HepG2 (cell line): ENCODE measurements around the gene NEU1. TPM values are rescaled to one million over a fixed set of nuclear protein-coding genes. Genes with fewer than 3 reads are reported as not detected.

Experiments used
- ATAC-seq: fragments of 200-7000 bp; cut with Tn5 transposase; 3 replicates; pipeline ENCODE4 v1.9.1; 2020; ENCODE audit warnings: mild to moderate bottlenecking, moderate library complexity
- BruUV-seq: library from RNA; stranded (reverse); fragments of 400-500 nt; replicated peaks from 2 replicates; lab custom pipeline; 2021; lab: Mats Ljungman, UMichigan
- CTCF ChIA-PET: fragments of 300-600 bp; formaldehyde crosslinking; extraction: SDS; loops from one replicate; lab custom pipeline; 2021; ENCODE audit warnings: low total read pairs, inconsistent platforms, low intra/inter-chr PET ratio; lab: Yijun Ruan, JAX
- POLR2A ChIA-PET: fragments of 350-600 bp; sonication (Branson Sonifier 250); formaldehyde crosslinking; loops from one replicate; lab custom pipeline; 2020; ENCODE audit warnings: antibody characterized with exemption, inconsistent platforms; lab: Yijun Ruan, JAX
- DNase-seq: peaks from one replicate; pipeline ENCODE4 v3.0.0-alpha.2; 2015; ENCODE audit warnings: low spot score
- FAIRE-seq: peaks from 3 replicates; lab custom pipeline; 2011; peaks lifted over from hg19 to GRCh38; lab: Jason Lieb, UNC
- H2AFZ ChIP-seq: one replicate; pipeline ENCODE4 v1.6.1; 2011; ENCODE audit warnings: low read length, inconsistent platforms
- H3K27ac ChIP-seq: fragments of 300-600 bp; 3 replicates; pipeline ENCODE4 v1.8.0; 2011; ENCODE audit warnings: mixed run types, mild to moderate bottlenecking, mixed read lengths, low read length, inconsistent platforms; ENCODE audit not compliant: insufficient read depth; ENCODE audit errors: extremely low read length
- H3K27me3 ChIP-seq, 2 experiments: fragments of 200-600 bp in 1 of 2; 2 replicates in 1 of 2; 3 replicates in 1 of 2; pipeline versions ENCODE4 v1.6.0 to v1.8.0; 2011; ENCODE audit warnings: low read length in 2 of 2, mild to moderate bottlenecking in 2 of 2, moderate library complexity in 2 of 2, inconsistent platforms in 1 of 2; ENCODE audit not compliant: insufficient read depth in 2 of 2, control insufficient read depth in 1 of 2
- H3K36me3 ChIP-seq, 2 experiments: fragments of 200-600 bp in 1 of 2; replicated peaks in 1 of 2; 2 replicates in 1 of 2; 3 replicates in 1 of 2; pipeline versions ENCODE4 v1.5.1 to v1.8.0; 2011; ENCODE audit warnings: low read length in 2 of 2, inconsistent platforms in 1 of 2; ENCODE audit not compliant: insufficient read depth in 2 of 2, control insufficient read depth in 1 of 2
- H3K4me1 ChIP-seq: 2 replicates; pipeline ENCODE4 v1.5.1; 2012; ENCODE audit warnings: low read length, inconsistent platforms; ENCODE audit not compliant: insufficient read depth
- H3K4me2 ChIP-seq: 2 replicates; pipeline ENCODE4 v1.6.0; 2011; ENCODE audit warnings: low read depth, low read length, inconsistent platforms
- H3K4me3 ChIP-seq, 3 experiments: fragments of 200-600 bp in 1 of 3; sonication (generic), shearing (Covaris generic) in 1 of 3; replicated peaks in 1 of 3; 2 replicates each; pipeline ENCODE4 v1.5.1; 2011 to 2016; ENCODE audit warnings: low read length in 3 of 3, inconsistent platforms in 2 of 3, low read depth in 2 of 3, mild to moderate bottlenecking in 2 of 3, control low read depth in 1 of 3, mixed read lengths in 1 of 3; ENCODE audit not compliant: insufficient read depth in 1 of 3
- H3K79me2 ChIP-seq: one replicate; pipeline ENCODE4 v1.6.1; 2011; ENCODE audit warnings: low read length, inconsistent platforms; ENCODE audit not compliant: insufficient read depth
- H3K9ac ChIP-seq: 2 replicates; pipeline ENCODE4 v1.6.0; 2011; ENCODE audit warnings: mild to moderate bottlenecking, low read depth, low read length, inconsistent platforms; ENCODE audit not compliant: insufficient read depth
- H3K9me3 ChIP-seq: 2 replicates; pipeline ENCODE4 v1.5.1; 2012; ENCODE audit warnings: mild to moderate bottlenecking, low read length
- H4K20me1 ChIP-seq: 2 replicates; pipeline ENCODE4 v1.6.0; 2011; ENCODE audit warnings: inconsistent platforms, mild to moderate bottlenecking, low read length, moderate library complexity; ENCODE audit not compliant: insufficient read depth
- ARNT2 ChIP-seq: sonication (generic); formaldehyde crosslinking; IDR thresholded peaks from 2 replicates; pipeline ENCODE4 v1.8.0; 2022; ENCODE audit warnings: mild to moderate bottlenecking, low read depth, missing genetic modification reagents, moderate library complexity
- CENPX ChIP-seq: sonication (generic); formaldehyde crosslinking; IDR thresholded peaks from 2 replicates; pipeline ENCODE4 v1.9.0; 2021; ENCODE audit warnings: mild to moderate bottlenecking, missing genetic modification reagents, moderate library complexity
- DNMT1 ChIP-seq: sonication (generic); formaldehyde crosslinking; IDR thresholded peaks from 2 replicates; pipeline ENCODE4 v1.5.1; 2020; ENCODE audit warnings: mild to moderate bottlenecking, missing genetic modification reagents
- ERF ChIP-seq: IDR thresholded peaks from 2 replicates; pipeline ENCODE4 v1.6.1; 2018; ENCODE audit warnings: missing biosample characterization, missing genetic modification reagents
- ETV5 ChIP-seq: IDR thresholded peaks from 2 replicates; pipeline ENCODE4 v1.6.1; 2018; ENCODE audit warnings: missing biosample characterization, missing genetic modification reagents, inconsistent platforms, borderline replicate concordance
- GABPB1 ChIP-seq: IDR thresholded peaks from 2 replicates; pipeline ENCODE4 v1.6.1; 2016; ENCODE audit warnings: mild to moderate bottlenecking, missing genetic modification reagents, moderate library complexity, missing compliant biosample characterization
- HNRNPK ChIP-seq: fragments of 200-400 bp; formaldehyde crosslinking; IDR thresholded peaks from 2 replicates; pipeline ENCODE4 v1.6.1; 2018; ENCODE audit warnings: low read length, low read depth, moderate library complexity, mild to moderate bottlenecking; ENCODE audit not compliant: poor library complexity, severe bottlenecking
- IRX3 ChIP-seq: sonication (generic); formaldehyde crosslinking; IDR thresholded peaks from 2 replicates; pipeline ENCODE4 v1.8.1; 2023; ENCODE audit warnings: mild to moderate bottlenecking, low read depth, missing genetic modification reagents, borderline replicate concordance
- ISL2 ChIP-seq: sonication (generic); formaldehyde crosslinking; IDR thresholded peaks from 2 replicates; pipeline ENCODE4 v1.5.0; 2020; ENCODE audit warnings: missing genetic modification reagents
- KDM5B ChIP-seq: sonication (generic); formaldehyde crosslinking; IDR thresholded peaks from 2 replicates; pipeline ENCODE4 v1.4.0; 2020; ENCODE audit warnings: missing genetic modification reagents, mild to moderate bottlenecking, borderline replicate concordance
- RAD21 ChIP-seq: fragments of 450-650 bp; formaldehyde crosslinking; IDR thresholded peaks from 2 replicates; pipeline ENCODE4 v1.5.0; 2020; ENCODE audit warnings: mild to moderate bottlenecking
- SALL2 ChIP-seq: sonication (generic); formaldehyde crosslinking; IDR thresholded peaks from 2 replicates; pipeline ENCODE4 v1.8.1; 2023; ENCODE audit warnings: mild to moderate bottlenecking, missing genetic modification reagents, inconsistent platforms
- SCMH1 ChIP-seq: sonication (generic); formaldehyde crosslinking; IDR thresholded peaks from 2 replicates; pipeline ENCODE4 v1.9.0; 2021; ENCODE audit warnings: missing genetic modification reagents, mild to moderate bottlenecking, borderline replicate concordance
- SP1 ChIP-seq, 2 experiments: fragments of 450-650 bp in 1 of 2; sonication (generic) in 1 of 2; formaldehyde crosslinking in 1 of 2; IDR thresholded peaks; 2 replicates each; pipeline versions ENCODE4 v1.4.0 to v1.6.1; 2016 to 2020; ENCODE audit warnings: missing genetic modification reagents in 1 of 2
- TEAD3 ChIP-seq: optimal IDR thresholded peaks from 2 replicates; pipeline ENCODE3; 2016; ENCODE audit warnings: borderline replicate concordance
- TOPORS ChIP-seq: sonication (generic); formaldehyde crosslinking; IDR thresholded peaks from 2 replicates; pipeline ENCODE4 v1.8.0; 2023; ENCODE audit warnings: mild to moderate bottlenecking, missing genetic modification reagents
- USF2 ChIP-seq, 2 experiments: sonication (generic) in 1 of 2; formaldehyde crosslinking in 1 of 2; IDR thresholded peaks; 2 replicates each; pipeline versions ENCODE4 v1.5.1 to v1.6.1; 2011 to 2020; ENCODE audit warnings: borderline replicate concordance in 1 of 2, low read depth in 1 of 2, low read length in 1 of 2, mild to moderate bottlenecking in 1 of 2, missing genetic modification reagents in 1 of 2, moderate library complexity in 1 of 2
- ZFY ChIP-seq: sonication (generic); formaldehyde crosslinking; IDR thresholded peaks from 2 replicates; pipeline ENCODE4 v1.4.0; 2020; ENCODE audit warnings: missing genetic modification reagents
- ZNF34 ChIP-seq: sonication (generic); formaldehyde crosslinking; IDR thresholded peaks from 2 replicates; pipeline ENCODE4 v1.4.0; 2020; ENCODE audit warnings: mild to moderate bottlenecking, missing genetic modification reagents, borderline replicate concordance
- ZNF350 ChIP-seq: sonication (generic); formaldehyde crosslinking; IDR thresholded peaks from 2 replicates; pipeline ENCODE4 v1.4.0; 2020; ENCODE audit warnings: mild to moderate bottlenecking, low read depth, missing genetic modification reagents, borderline replicate concordance
- ZSCAN21 ChIP-seq: sonication (generic); formaldehyde crosslinking; IDR thresholded peaks from 2 replicates; pipeline ENCODE4 v1.8.0; 2022; ENCODE audit warnings: mild to moderate bottlenecking, missing genetic modification reagents, moderate library complexity, borderline replicate concordance
- WGBS: methylation state at CpG from one replicate; pipeline ENCODE4 v1.1.6; 2017; ENCODE audit warnings: low lambda C conversion rate; 5-methylcytosine and 5-hydroxymethylcytosine counted together
- in situ Hi-C: cut with HindIII; loops from 2 replicates; pipeline ENCODE4 v1.10.0; 2017; ENCODE audit warnings: low pct_unique_long_range_greater_than_20kb; ENCODE audit not compliant: extremely low pct_ligation_motif_present
- intact Hi-C: fragments of 100-400 bp; cut with micrococcal nuclease; formaldehyde crosslinking; loops from one replicate; pipeline ENCODE4 v1.10.0; 2022; ENCODE audit not compliant: unreplicated experiment
- polyA plus RNA-seq, 8 experiments: library from polyadenylated mRNA; depleted of rRNA in 3 of 8; stranded (reverse) in 7 of 8; unstranded in 1 of 8; fragments of >200 nt; fragmentation: Illumina TruSeq in 4 of 8; extraction: Trizol in 4 of 8; gene quantifications; 2 replicates each; pipeline versions ENCODE4 v1.2.1 to v1.2.3, GENCODE V29; 2011 to 2016; ENCODE audit warnings: low read depth in 4 of 8, missing spikeins in 1 of 8, mixed read lengths in 1 of 8; ENCODE audit not compliant: insufficient read depth in 1 of 8
- total RNA-seq, 5 experiments: library from RNA; depleted of rRNA; stranded (reverse); fragments of >200 nt; fragmentation: Illumina TruSeq; extraction: Trizol; gene quantifications; 2 replicates each; pipeline ENCODE4 v1.2.3, GENCODE V29; 2016; ENCODE audit warnings: low read depth in 1 of 5

NEU1 gene
- total and polyA plus RNA-seq, 2 of the 13 experiments (the other 11 are each of a cell fraction or from before 2014, with no cell fraction given) = 215 to 297 TPM

- Histone ChIP-seq H3K27ac (peak overlapping the region; percentile 69), H3K79me2 (peaks cover 26% of the 10 kb centered on the region), H3K4me1 (peaks cover 35% of the 10 kb centered on the region), H2AFZ (no peak overlapping the region), H4K20me1 (no peaks in the 10 kb centered on the region), H3K36me3 (peaks cover 19 to 28% of the 10 kb centered on the region in 2 experiments), H3K27me3 (peaks cover 0 to 7% of the 10 kb centered on the region in 2 experiments; a peak in 1 of 5 replicates), H3K9me3 (no peaks in the 10 kb centered on the region), H3K9ac (peak overlapping the region; percentile 84), H3K4me2 (peak overlapping the region; percentile 97), H3K4me3 (peak overlapping the region; percentile 89 to 100 (median 96))
- no peak for DNase-seq
- POLR2A ChIA-PET = interaction anchor here (0.6 to 4.7 kb wide), 18 partner anchors 11 to 241 kb away, joined by 3 to 41 read pairs (median 8); partner anchors contain the start of genes APOM, CFB, DXO and HSPA1B
- intact Hi-C loops (loop anchor here (2.0 to 5.0 kb wide), 2 partner anchors 32 to 65 kb away; no protein-coding TSS in a partner anchor), in situ Hi-C loops (no loop called here)
- WGBS = 4% methylated on average over 8 of the region's 62 CpGs
- no peak for FAIRE-seq
- ATAC-seq = peak; percentile 6
- BruUV-seq = no TSS peak
- CTCF ChIA-PET = no interaction called here
- TF ChIP-seq CENPX = no peak
- TF ChIP-seq ETV5 (CRISPR knock-in tag) = 0 out of 2 replicates have a peak, but pooled peaks have one; percentile 12
- TF ChIP-seq ZNF350 (CRISPR knock-in tag) = peak; percentile 18; the same call in 1 of the 2 replicates
- peak; percentile 6; the same call in 1 of the 2 replicates for TF ChIP-seq RAD21 (CRISPR knock-in tag)
- TF ChIP-seq HNRNPK = peak; percentile 89
- TF ChIP-seq SCMH1 (CRISPR knock-in tag) = no peak
- TF ChIP-seq USF2 (IDR thresholded peaks at IDR 0.05; ENCODE audit: low read depth, low read length) = no peak
- TF ChIP-seq USF2 (CRISPR knock-in tag; IDR thresholded peaks at IDR 0.05; ENCODE audit: borderline replicate concordance) = peak; percentile 18; the same call in 1 of the 2 replicates
- TF ChIP-seq TEAD3 = no peak
- 0 out of 2 replicates have a peak, but pooled peaks have one; percentile 45 for TF ChIP-seq ERF (CRISPR knock-in tag)
- 0 out of 2 replicates have a peak, but pooled peaks have one; percentile 20 for TF ChIP-seq IRX3 (CRISPR knock-in tag)
- TF ChIP-seq ZSCAN21 (CRISPR knock-in tag) = 0 out of 2 replicates have a peak, but pooled peaks have one; percentile 29
- 0 out of 2 replicates have a peak, but pooled peaks have one; percentile 3 for TF ChIP-seq ISL2
- 0 out of 2 replicates have a peak, but pooled peaks have one; percentile 7 for TF ChIP-seq ARNT2 (CRISPR knock-in tag)
- TF ChIP-seq ZFY (CRISPR knock-in tag) = peak; percentile 34; the same call in 1 of the 2 replicates
- TF ChIP-seq TOPORS (CRISPR knock-in tag) = peak; percentile 23; the same call in 1 of the 2 replicates
- no peak for TF ChIP-seq DNMT1 (CRISPR knock-in tag)
- TF ChIP-seq GABPB1 (CRISPR knock-in tag) = peak; percentile 43; the same call in 1 of the 2 replicates
- no peak for TF ChIP-seq ZNF34 (CRISPR knock-in tag)
- peak; percentile 70; the same call in 1 of the 2 replicates for TF ChIP-seq KDM5B (CRISPR knock-in tag)
- peak; percentile 40; the same call in 1 of the 2 replicates for TF ChIP-seq SALL2 (CRISPR knock-in tag)
- no peak for TF ChIP-seq SP1 (IDR thresholded peaks at IDR 0.05)
- TF ChIP-seq SP1 (CRISPR knock-in tag; IDR thresholded peaks at IDR 0.05) = 0 out of 2 replicates have a peak, but pooled peaks have one; percentile 4
Measured at GRCh38 chr6:31896856-31897611, 34.4 kb upstream of the NEU1 start.
